Right atrium auricular region (tissue), 2 donors: ENCODE measurements around the gene NCAPH2. TPM values are rescaled to one million over a fixed set of nuclear protein-coding genes. Genes with fewer than 3 reads are reported as not detected.

ENCODE experiments used
- DNase-seq: peaks from one replicate; pipeline ENCODE4 v3.0.0-alpha.2; 2019; ENCODE audit warnings: low spot score
- H3K27ac ChIP-seq, 2 donors: fragments of 200-600 bp; sonication (generic); 1 replicate in 1 of 2; 2 replicates in 1 of 2; pipeline ENCODE4 v1.5.1; 2016 to 2019
- H3K27me3 ChIP-seq, 2 donors: fragments of 200-600 bp; sonication (generic); one replicate each; pipeline versions ENCODE4 v1.5.1 to v1.6.0; 2017 to 2019
- H3K36me3 ChIP-seq: fragments of 200-600 bp; sonication (generic); one replicate; pipeline ENCODE4 v1.5.1; 2016
- H3K4me1 ChIP-seq, 2 donors: fragments of 200-600 bp; sonication (generic); one replicate each; pipeline versions ENCODE4 v1.5.1 to v1.6.0; 2017 to 2019
- H3K4me3 ChIP-seq, 2 donors: fragments of 200-600 bp; sonication (generic); 1 replicate in 1 of 2; 2 replicates in 1 of 2; pipeline ENCODE4 v1.5.1; 2017 to 2019; ENCODE audit warnings: mild to moderate bottlenecking in 1 of 2, moderate library complexity in 1 of 2
- H3K9me3 ChIP-seq, 2 donors: fragments of 200-600 bp; sonication (generic); one replicate each; pipeline ENCODE4 v1.5.1; 2019
- total RNA-seq, 2 donors: library from RNA; depleted of rRNA; stranded (reverse); fragments of >200 nt; gene quantifications; one replicate each; pipeline ENCODE4 v1.1.0, GENCODE V29; 2016
- TF ChIP-seq, protein P1 (sequence below), 2 donors: fragments of 200-600 bp; sonication (generic); IDR thresholded peaks; one replicate each; pipeline ENCODE4 v1.5.1; 2019; ENCODE audit warnings: antibody characterized with exemption in 2 of 2

NCAPH2 gene
- total RNA-seq, 2 donors from 2014 or later, result 19.5 to 33.4 TPM

GRCh38 chr22:50524676-50525103, 16.7 kb downstream of the NCAPH2 start:
- no peak for DNase-seq
- no peaks in the 10 kb centered on the region for H3K27me3 ChIP-seq
- peaks cover 0 to 38% of the 10 kb centered on the region in 2 donors for H3K4me1 ChIP-seq
- H3K36me3 ChIP-seq, result peaks cover 40% of the 10 kb centered on the region
- TF ChIP-seq, protein P1, sequence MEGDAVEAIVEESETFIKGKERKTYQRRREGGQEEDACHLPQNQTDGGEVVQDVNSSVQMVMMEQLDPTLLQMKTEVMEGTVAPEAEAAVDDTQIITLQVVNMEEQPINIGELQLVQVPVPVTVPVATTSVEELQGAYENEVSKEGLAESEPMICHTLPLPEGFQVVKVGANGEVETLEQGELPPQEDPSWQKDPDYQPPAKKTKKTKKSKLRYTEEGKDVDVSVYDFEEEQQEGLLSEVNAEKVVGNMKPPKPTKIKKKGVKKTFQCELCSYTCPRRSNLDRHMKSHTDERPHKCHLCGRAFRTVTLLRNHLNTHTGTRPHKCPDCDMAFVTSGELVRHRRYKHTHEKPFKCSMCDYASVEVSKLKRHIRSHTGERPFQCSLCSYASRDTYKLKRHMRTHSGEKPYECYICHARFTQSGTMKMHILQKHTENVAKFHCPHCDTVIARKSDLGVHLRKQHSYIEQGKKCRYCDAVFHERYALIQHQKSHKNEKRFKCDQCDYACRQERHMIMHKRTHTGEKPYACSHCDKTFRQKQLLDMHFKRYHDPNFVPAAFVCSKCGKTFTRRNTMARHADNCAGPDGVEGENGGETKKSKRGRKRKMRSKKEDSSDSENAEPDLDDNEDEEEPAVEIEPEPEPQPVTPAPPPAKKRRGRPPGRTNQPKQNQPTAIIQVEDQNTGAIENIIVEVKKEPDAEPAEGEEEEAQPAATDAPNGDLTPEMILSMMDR (IDR thresholded peaks at IDR 0.05), result no peak
- peak overlapping the region; percentile 64 to 85 for H3K4me3 ChIP-seq
- no peaks in the 10 kb centered on the region for H3K9me3 ChIP-seq
- H3K27ac ChIP-seq, result peak overlapping the region; percentile 86 to 89

DNA sequence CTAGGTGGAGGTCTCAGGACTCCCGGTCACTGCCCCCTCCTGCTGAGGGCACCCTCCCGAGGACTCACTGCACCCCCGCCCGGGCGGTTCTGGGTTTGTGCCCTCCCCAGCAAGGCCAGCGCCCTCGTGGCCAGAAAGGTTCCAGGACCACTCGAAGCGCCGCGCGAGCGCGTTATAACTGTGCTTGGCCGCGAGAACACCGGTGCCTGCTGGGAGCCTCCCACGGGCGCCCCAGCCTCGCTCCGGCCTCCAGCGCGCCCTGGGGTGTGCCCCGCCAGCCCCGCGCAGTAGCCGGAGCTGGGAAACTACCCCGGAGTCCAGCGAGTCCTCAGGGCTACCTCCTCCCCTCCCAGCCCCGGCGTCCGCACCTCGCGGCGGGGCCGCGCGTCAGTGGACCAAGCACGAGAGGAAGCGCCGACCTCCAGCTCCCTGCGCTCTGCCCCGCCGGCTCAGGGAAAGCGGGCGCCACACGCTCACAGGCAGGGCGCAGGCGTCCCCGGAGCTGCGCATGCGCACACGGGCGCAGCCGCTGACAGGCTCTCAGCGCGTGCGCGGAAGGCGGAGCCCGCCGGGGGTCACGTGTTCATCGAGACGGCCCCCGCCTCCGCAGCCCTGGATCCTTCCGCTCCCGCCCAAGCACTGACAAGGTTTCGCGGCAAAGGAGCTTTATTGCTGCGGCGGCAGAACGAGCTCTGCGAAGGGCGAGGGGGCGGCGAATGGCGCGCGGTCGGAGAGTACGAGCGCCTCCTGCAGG, 17.3 kb downstream of the NCAPH2 start, which contains the start of gene SCO2:
Gene SCO2 (minus strand): TSS at position 495 of the 754 bp plus-strand sequence. CDS start 1,187 bp downstream, outside the sequence.
- TF ChIP-seq, protein P1 (IDR thresholded peaks at IDR 0.05), result peak in 1 of 2 donors; percentile 15
- peaks cover 0 to 43% of the 10 kb centered on the region in 2 donors for H3K4me1 ChIP-seq

GRCh38 chr22:50525858-50526107, 17.8 kb downstream of the NCAPH2 start:
- Histone ChIP-seq H3K4me3 (peak overlapping the region; percentile 64 to 85), H3K36me3 (peaks cover 32% of the 10 kb centered on the region), H3K27ac (peak overlapping the region; percentile 86 to 89), H3K27me3 (no peaks in the 10 kb centered on the region), H3K9me3 (no peaks in the 10 kb centered on the region), H3K4me1 (peaks cover 0 to 48% of the 10 kb centered on the region in 2 donors)
- TF ChIP-seq, protein P1 (IDR thresholded peaks at IDR 0.05), result no peak
- no peak for DNase-seq

More for the DNA sequence above, 17.3 kb downstream of the NCAPH2 start, which contains the start of gene SCO2:
- H3K9me3 ChIP-seq, result no peaks in the 10 kb centered on the region
- peak within 1 kb of the TSS; percentile 86 to 89 for H3K27ac ChIP-seq
- peak; percentile 96 for DNase-seq
- H3K36me3 ChIP-seq, result peaks cover 34% of the 10 kb centered on the region
- no peaks in the 10 kb centered on the region for H3K27me3 ChIP-seq
- peak within 1 kb of the TSS; percentile 64 to 85 for H3K4me3 ChIP-seq

DNA sequence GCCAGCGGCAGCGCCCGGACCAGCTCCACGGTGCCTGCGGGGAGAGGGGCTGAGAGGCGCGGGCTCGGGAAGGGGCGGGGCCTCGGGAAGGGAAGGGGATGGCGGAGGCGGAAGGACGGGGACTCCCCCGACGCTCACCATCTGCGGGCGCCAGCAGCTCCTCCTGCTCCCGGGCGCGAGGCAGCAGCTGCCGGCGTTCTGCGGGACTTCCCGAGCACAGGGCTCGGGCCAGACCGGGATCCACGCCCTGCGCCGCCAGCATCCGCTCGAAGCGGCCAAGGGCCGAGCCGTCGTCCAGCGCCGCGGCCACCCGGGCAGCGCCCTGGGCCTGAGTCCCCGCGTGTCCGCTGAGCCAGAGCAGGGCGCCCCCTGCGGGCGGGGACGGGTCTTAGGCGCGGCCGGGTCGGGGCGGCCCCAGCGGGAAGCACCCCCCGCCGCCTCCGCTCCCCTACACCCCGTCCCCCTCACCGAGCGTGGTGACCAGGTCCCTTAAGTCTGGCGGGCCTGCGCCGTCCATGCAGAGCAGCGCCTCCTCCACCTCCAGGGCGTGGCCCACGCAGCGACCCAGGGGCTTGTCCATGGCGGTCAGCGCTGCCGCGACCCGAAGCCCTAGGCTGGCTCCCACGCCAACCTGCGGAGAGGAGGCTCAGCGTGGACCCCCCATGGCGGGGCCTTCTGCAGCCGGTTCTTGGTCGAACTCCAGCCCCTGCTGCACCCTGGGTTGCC, 18.2 kb downstream of the NCAPH2 start:
- Histone ChIP-seq H3K9me3 (no peaks in the 10 kb centered on the region), H3K4me1 (peaks cover 0 to 52% of the 10 kb centered on the region in 2 donors), H3K4me3 (peak overlapping the region; percentile 64 to 85), H3K36me3 (peaks cover 27% of the 10 kb centered on the region), H3K27ac (peak overlapping the region; percentile 86 to 89), H3K27me3 (peaks cover 0 to 4% of the 10 kb centered on the region in 2 donors)
- DNase-seq, result peak; percentile 72
- TF ChIP-seq, protein P1 (IDR thresholded peaks at IDR 0.05), result peak; percentile 64 to 76

- Histone ChIP-seq H3K4me3 (peak overlapping the region; percentile 64 to 85), H3K27ac (peak overlapping the region; percentile 86 to 89), H3K36me3 (peaks cover 20% of the 10 kb centered on the region), H3K27me3 (peaks cover 0 to 7% of the 10 kb centered on the region in 2 donors), H3K9me3 (no peaks in the 10 kb centered on the region), H3K4me1 (peaks cover 0 to 61% of the 10 kb centered on the region in 2 donors)
- peak; percentile 77 for DNase-seq
- TF ChIP-seq, protein P1 (IDR thresholded peaks at IDR 0.05), result no peak
These were observed 19.1 kb downstream of the NCAPH2 start for GRCh38 chr22:50526834-50527801.
